Measurements from ENCODE around the gene CPAMD8.

CPAMD8 gene

DNA sequence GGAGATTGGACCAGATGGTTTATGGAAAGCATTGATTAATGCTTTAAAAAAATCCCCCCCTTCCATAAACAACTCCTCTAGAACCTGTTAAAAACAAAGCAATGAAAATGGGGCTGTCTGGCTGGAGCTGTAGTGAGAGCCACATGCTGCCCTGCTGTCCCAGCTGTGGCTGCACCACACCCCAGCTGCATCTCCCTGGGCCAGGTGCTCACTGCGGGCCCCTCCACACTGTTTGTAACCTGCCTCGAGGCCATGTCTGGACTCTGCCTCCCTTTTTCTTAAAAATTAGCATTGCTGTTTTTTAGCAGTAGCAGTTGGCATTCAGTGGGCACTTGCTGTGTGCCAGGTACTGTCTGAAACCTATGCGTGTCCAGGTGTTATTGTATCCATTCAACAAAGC, 153.0 kb downstream of the CPAMD8 start:
- no peak for DNase-seq (ENCODE audit: low read depth)

- no peak for DNase-seq (ENCODE audit: low read depth)
Observed at GRCh38 chr19:16872728-16873127, 153.9 kb downstream of the CPAMD8 start.

DNA sequence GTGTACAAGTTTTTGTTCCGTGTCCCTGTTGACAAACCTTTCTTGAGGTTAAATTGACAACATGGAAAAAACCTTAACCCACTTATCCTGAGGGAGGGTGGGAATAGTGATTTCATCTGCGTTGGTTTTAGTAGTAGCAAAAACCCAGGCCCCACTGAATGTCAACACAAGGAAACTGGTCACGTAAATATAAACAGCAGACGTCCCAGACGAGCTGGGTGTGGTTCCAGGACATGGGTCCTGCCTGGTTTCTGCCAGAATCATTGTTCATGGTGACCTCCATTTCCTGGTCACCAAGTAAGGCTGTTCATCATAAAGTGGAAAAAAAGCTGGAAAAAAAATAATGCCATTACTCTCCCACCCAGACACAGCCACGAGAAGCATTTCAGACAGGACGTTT, 154.7 kb downstream of the CPAMD8 start:
- no peak for DNase-seq (ENCODE audit: low read depth)

- no peak for DNase-seq (ENCODE audit: low read depth)
Observed at GRCh38 chr19:16869331-16869972, 157.2 kb downstream of the CPAMD8 start.

- no peak for DNase-seq (ENCODE audit: low read depth)
Observed at GRCh38 chr19:16868423-16869130, 158.0 kb downstream of the CPAMD8 start.

DNA sequence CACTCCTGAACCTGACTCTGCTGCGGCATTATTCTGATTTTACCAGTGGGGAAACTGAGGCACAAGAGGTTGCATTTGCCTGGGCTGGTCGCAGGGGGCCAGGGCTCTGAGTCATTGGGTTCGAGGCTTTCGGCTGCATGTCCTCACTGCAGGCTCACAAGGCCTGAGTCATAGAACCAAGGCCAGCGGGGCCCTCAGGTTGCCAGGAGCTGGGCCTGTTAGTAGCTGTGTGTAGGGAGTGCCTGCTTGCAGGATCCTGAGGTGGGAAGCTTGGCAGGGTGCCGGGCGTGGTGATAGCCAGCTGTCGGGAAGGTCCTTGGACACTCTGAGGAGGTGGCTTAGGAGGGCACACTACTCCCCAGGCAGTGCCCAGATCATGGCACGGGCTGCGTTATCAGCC, 159.4 kb downstream of the CPAMD8 start:
- no peak for DNase-seq (ENCODE audit: low read depth)

DNA sequence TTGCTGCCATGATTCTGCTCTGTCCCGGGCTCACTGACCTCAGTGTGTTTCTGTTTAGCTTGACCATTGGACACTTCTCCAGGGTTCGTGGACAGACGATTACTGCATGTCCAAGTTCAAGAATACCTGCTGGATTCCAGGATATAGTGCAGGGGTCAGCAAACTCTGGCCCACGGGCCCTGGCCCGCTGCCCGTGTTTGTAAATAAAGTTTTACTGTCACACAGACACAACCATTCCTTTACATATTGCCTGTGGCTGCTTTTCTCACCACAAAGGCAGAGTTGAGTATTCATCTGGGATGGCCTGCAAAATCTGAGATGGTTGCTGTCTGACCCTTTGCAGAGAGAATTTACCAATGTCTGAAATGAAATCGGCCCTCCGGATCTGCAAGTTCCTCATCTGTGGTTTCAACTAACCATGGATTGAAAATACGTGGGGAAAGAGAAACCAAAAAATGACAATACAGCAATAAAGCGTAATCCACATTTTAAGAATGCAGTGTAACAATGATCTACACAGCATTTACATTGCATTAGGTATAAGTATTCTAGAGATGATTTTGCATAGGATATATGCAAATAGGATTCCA, 163.7 kb downstream of the CPAMD8 start:
- no peak for DNase-seq (ENCODE audit: low read depth)

DNA sequence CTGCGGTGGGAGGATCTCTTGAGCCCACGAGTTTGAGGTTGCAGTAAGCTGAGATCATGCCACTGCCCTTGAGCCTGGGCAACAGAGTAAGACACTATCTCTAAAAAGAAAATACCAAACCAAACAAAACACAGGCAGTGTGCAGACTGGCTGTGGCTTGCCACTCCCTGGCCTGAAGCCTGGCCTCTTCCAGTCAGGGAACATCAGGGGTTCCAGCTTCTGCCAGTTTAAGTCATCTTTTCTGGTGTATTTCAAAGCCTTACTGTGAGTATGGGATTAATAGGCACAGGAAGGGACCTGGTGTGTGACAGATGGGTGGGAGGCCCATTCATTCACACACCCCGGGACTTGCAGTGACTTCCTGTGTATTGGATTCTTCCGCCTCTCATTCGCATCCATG, 164.8 kb downstream of the CPAMD8 start:
- DNase-seq (ENCODE audit: low read depth): no peak

GRCh38 chr19:16861011-16861410, 165.6 kb downstream of the CPAMD8 start:
- DNase-seq (ENCODE audit: low read depth): no peak

DNA sequence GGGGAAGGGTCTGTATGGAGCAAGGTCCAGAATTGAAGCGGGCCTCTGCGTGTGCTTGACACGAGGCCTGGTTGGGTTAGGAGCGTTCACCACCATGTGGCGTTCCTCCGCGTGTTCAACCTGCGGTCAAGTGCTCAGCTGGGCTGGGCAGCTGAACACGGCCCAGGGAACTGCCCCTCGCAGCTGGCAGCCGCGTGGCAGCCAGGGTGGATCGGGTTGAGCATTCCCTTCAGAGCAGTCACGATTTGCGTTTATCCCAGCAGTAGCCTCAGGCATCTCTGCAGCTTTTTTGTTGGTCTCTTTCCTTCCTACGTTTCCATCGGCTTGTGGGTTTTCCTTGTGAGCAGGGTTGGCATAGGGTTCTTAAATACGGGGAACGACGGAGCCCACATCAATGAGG, 166.5 kb downstream of the CPAMD8 start:
- no peak for DNase-seq (ENCODE audit: low read depth)

DNA sequence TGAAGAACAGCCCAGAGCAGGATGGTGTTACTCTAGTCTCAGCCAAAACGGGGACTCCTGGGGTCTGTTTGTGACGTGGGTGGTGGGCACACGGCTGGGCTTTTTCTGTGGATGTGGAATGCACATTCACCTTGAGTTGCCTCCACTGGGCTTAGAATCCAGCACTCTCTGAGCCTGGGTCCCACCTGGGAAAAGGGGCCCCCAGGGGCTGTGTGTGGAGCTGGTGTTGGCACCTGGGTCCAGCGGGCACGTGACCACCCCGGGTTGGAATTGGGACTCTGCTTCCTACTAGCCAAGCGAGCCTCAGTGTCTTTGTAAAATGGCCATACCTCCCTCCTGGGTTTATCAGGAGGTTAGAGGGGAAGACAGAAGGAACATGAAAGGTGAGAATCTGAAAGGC, 167.0 kb downstream of the CPAMD8 start:
- DNase-seq (ENCODE audit: low read depth): no peak

DNA sequence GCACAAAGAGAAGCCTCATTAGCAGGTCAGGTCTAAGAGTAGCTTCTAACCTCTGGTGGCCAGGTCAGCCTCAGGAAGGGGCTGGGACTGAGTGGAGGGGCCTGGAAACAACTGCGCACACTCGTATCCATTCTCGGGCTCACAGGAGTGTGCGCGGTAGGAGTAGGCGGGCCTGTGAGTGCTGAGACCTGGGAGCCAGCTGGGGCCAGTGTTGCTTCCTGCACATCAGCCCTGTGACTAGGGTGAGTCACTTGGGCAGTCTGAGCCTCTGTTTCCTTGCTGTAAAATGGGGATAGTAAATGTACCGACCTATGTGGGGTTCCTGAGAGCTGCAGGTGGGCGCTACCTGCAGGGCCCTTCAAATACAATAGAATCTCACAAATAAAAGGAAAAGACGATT, 170.5 kb downstream of the CPAMD8 start:
- no peak for DNase-seq (ENCODE audit: low read depth)

DNA sequence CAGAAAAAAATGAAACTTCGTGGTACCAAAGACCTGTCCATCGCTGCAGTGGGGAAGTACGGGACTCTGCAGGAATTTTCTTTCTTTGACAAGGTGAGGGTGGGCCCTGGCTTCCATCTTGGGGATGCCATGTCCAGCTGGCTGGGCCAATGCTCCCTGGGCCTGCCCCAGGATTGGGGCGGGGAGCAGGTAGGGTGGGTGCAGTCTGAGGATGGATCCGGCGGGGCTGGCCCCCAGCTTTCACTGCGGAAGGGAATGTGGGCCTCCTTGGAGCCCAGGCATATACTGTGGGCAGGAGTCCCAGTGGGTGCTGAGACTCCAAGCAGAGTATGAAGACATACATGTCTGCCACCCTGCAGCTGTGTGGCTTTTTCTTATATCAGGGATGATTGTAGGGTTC, 173.5 kb downstream of the CPAMD8 start:
- no peak for DNase-seq (ENCODE audit: low read depth)

GRCh38 chr19:16851031-16851712, 175.4 kb downstream of the CPAMD8 start:
- DNase-seq (ENCODE audit: low read depth): no peak

DNA sequence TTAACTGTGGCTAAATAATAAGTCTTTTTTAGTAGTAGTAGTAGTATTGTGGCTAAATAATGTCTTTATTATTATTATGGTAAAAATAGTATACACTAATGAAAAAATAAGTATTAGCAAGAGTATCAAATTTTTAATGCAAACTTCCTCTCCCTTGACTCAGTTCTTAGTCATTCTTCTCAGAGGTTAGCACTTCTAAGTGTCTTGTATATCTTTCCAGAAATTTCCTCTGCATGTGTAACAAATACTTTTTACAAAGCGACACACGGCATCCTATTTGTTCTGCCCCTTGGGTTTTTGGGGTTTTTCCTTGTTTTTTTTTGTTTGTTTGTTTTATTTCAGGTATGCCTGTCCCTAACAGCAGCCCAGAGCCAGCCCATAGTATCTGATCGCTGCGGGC, 176.5 kb downstream of the CPAMD8 start:
- DNase-seq (ENCODE audit: low read depth): no peak

- no peak for DNase-seq (ENCODE audit: low read depth)
Observed at GRCh38 chr19:16849168-16849567, 177.4 kb downstream of the CPAMD8 start.

GRCh38 chr19:16847430-16847829, 179.2 kb downstream of the CPAMD8 start:
- no peak for DNase-seq (ENCODE audit: low read depth)

GRCh38 chr19:16846901-16847300, 179.7 kb downstream of the CPAMD8 start:
- no peak for DNase-seq (ENCODE audit: low read depth)
